Stimulated activated CD8-positive, alpha-beta memory T cell treated with anti-CD3 and anti-CD28 coated beads, Interleukin-15, amount 100 ng/mL, for 48 hours (primary cell): ENCODE measurements around the gene DAZAP1.

ENCODE experiments used
- DNase-seq, 2 donors: peaks; one replicate each; pipeline ENCODE4 v3.0.0-alpha.2; 2020; ENCODE audit warnings: low read depth in 2 of 2

Gene DAZAP1

GRCh38 chr19:1407528-1408299, at the start of gene DAZAP1:
Gene DAZAP1, plus strand, starts transcription at chr19:1407586. Its CDS starts 188 bp downstream, at chr19:1407774.
- DNase-seq, result no peak

DNA sequence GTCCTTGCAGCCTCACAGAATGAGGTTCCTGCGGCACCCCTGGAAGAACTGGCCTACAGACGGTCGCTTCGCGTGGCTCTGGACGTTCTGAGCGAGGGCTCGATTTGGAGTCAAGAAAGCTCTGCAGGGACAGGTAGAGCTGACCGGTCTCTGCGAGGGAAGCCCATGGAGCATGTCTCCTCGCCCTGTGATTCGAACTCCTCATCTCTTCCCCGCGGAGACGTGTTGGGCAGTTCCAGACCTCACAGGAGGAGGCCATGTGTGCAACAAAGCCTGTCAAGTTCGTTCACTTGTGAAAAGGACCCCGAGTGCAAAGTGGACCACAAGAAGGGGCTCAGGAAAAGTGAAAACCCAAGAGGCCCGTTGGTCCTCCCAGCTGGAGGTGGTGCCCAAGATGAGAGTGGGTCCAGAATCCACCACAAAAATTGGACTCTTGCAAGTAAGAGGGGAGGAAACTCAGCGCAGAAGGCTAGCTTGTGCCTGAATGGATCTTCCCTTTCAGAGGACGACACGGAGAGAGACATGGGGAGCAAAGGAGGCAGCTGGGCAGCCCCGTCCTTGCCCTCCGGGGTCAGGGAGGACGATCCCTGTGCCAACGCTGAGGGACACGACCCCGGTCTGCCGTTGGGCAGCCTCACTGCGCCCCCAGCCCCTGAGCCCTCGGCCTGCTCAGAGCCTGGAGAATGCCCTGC, 47.1 kb upstream of the DAZAP1 start:
- DNase-seq, result no peak

DNA sequence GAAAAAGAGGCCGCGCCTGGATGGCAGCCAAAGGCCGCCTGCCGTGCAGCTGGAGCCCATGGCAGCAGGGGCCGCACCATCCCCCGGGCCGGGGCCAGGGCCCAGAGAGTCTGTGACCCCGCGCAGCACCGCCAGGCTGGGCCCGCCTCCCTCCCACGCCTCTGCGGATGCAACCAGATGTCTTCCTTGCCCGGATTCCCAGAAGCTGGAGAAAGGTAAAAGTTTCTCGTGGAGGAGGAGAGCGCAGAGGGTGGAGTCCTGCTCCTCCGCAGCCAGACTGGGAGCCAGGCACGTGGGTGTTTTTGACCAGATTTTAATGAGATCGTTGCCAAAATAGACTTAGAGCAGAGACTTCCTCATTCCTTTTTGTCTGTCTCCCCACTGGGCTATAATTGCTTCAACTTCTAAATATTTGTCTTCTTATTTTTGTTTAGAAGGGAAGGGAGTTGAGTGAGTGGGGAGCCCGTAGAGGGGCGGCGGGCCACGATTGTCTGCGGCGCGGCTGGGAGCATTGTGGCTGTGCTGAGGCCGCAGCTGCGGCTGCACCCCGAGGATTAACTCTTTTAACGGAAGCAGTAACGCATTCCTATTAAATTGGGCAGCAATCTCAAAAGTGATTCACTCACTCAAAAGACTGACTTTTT, 46.4 kb upstream of the DAZAP1 start:
- no peak for DNase-seq

- DNase-seq, result no peak
Measured at GRCh38 chr19:1361601-1362386, 45.6 kb upstream of the DAZAP1 start.

DNA sequence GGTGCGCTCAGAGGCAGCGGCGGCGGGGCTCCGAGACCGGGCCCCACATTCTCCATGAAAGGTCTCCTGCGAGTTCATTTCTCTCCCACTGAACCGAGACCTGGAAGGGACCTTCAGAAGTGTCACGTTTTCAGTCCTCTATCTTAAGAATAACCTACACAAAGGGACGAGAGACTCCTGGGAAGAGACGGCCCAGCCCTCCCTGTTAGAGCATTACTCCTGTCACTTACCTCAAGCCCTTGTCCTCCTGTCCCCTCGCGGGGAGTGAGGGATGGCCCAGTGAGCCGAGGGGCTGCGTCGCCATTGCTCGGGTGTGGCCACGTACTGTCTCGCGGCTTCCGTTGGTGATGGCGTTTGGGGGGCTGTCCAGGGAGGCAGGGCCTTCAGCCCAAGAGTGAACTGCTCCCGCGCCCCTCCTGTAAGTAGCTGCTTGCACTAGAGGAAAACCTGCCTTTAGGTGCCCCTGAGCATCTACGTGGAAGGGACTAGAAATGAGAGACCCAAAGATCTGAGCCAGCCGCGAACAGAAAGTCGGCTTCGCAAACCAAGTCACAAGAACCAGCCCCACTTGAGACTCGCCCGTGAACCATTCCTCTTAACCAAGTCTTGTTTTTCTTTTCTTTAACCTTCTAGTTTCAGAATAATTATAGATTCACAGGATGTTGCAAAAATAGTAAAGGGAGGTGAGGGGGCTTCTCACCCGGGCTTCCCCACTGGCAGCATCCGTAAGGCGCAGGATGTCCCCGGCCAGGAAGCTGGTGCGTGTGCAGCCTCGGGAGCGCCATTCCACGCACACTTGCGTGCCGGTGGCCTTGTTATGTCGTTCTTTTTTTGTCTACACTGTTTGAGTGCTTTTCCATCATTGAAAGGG, 44.8 kb upstream of the DAZAP1 start:
- DNase-seq, result no peak

DNA sequence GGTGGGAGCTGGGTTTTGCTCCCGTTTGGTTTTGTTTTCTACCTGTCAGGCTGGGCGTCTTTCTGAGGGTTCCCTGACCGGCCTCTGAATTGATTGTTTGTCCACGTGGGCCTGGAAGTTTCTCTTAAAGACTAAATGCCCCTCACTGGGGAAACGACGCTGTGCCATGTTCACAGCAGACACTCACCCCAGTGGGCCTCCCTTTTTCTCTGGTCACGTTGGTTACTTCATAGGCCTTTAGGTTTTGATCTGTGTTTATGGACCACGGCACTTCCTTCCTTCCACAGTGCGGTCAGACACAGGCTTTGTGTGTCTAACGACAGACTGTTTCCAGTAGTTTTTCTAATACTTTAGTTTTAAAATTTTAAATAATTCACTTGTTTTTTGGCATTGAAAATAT, 43.8 kb upstream of the DAZAP1 start:
- DNase-seq, result no peak

GRCh38 chr19:1364070-1364704, 43.2 kb upstream of the DAZAP1 start:
- DNase-seq, result no peak

GRCh38 chr19:1365319-1366269, 41.8 kb upstream of the DAZAP1 start:
- no peak for DNase-seq

GRCh38 chr19:1366296-1366695, 41.1 kb upstream of the DAZAP1 start:
- no peak for DNase-seq

DNA sequence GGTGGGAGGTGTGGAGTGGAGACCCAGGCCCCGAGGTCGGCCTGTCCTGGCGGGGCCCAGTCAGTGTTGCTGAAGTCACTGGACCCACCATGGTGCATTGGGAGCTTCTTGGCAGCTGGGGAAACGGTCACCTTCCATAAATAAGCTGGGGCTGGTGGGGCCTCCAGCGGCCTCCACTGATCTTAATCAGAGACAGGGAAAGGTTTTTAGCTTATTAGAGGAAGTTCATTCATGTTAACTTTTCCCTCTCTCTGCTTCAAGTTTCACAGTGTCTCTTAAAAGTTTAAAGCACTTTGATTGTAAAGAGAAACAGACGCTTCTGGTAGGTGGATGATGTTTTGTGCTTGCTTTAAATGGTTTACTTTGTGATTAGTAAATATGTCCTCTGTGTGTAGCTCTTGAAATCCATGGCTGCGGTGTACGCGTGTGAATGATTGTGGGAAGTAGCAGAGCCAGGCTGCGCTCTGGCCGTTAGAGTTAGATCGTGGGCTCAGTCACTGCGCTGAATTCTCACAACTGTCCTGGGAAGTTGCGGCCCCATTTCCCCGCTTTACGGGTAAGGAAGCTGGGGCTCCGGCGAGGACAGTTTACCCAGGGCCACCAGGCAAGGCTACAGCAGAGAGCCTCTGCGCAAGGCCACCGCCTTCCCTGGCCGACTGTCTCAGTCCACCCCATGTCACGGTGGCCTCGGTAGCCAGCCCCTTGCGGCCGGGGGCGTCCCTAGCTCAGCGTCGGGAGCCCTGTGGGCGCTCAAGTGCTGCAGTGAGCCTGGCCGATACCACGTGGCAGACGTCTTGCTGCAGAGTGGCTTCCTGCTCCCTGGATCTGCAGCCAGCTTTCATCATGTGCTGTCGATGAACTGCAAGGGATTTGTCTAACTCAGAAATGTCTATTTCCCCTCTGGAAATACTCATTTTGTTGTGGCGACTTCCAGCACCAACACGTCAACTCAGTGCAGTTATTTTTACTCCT, 40.2 kb upstream of the DAZAP1 start:
- no peak for DNase-seq

GRCh38 chr19:1369214-1369805, 38.1 kb upstream of the DAZAP1 start:
- no peak for DNase-seq

DNA sequence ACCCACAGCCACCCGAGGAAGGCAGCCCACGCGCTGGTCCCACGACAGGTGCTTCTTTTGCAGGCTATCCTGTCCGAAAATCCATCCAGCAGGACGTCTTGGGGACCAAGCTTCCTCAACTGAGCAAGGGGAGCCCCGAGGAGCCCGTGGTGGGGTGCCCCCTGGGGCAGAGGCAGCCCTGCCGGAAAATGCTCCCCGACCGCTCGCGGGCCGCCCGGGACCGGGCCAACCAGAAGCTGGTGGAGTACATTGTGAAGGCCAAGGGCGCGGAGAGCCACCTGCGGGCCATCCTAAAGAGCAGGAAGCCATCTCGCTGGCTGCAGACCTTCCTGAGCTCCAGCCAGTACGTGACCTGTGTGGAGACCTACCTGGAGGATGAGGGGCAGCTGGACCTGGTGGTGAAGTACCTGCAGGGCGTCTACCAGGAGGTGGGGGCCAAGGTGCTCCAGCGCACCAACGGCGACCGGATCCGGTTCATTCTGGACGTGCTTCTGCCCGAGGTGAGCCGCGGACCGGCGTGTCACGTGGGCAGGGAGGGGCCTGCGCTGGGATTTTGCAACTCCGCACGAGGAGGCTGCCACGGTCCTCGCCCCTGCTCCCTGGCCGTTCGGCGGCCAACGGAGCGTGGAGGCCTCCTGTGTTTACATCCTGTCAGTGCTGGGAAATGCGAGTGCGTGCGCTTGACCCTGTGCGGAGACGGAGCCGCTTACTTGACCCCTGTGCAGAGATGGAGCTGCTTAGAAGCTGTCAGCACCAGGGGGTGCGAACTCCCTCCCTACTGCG, 36.6 kb upstream of the DAZAP1 start:
- DNase-seq, result no peak

- no peak for DNase-seq
Measured at GRCh38 chr19:1373042-1373533, 34.3 kb upstream of the DAZAP1 start.

DNA sequence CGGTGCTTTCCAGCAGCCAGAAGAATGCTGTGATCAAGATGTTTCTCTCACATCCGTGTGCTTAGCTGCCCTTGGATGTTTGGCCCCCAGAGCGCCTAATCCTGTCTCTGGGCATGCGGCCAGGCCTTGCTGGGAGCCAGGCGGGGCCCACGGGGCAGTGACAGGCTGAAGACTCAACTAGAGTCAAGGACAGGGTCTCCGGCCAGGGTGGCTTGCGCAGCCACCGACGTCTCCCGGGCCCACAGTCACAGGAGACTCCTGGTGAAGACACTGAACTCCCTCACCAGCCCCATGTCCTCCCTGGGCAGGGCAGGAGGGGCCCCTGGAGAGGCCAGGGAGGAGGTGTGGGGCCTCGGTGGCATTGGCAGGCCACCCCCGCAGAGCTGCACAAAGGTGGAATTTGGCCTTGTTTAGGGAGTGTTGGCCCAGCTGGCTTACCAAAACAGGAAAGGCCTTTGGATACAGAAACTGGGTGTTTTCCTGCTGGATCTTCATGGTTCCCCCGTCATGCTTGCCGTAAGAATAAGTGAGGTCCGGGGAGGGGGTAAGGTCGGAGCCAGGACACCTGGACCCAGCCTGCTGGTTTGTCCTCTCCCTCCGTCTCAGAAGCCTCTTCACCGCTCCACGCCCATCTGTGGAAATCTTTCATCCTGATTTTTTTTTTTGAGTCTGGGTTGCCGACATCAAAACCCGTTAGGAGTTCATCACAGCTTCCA, 33.7 kb upstream of the DAZAP1 start:
- no peak for DNase-seq

DNA sequence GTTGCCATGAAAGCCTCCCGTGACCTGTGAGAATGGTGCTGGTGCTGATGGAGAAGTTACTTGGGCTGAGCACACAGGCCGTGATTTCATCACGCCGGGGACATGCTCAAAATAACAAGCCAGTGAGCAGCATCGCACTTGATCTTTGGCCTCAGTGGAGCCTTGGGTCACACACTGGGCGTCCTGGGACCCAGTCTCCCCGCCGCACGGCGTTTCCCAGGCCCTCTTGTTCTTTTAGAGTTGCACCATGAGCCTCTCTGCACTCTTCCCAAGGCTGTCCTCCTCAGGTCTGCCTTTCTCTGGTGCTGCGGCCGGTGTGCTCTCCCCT, 33.2 kb upstream of the DAZAP1 start:
- DNase-seq, result no peak

- no peak for DNase-seq
Measured at GRCh38 chr19:1376415-1376805, 31.0 kb upstream of the DAZAP1 start.
